ENCODE measurements around the gene UACA. TPM values are rescaled to one million over a fixed set of nuclear protein-coding genes. Genes with fewer than 3 reads are reported as not detected.

UACA gene
- total RNA-seq, 4 donors from 2014 or later = 101 to 192 (median 127) TPM

- Histone ChIP-seq H3K36me3 (no peaks in the 10 kb centered on the region), H3K9me3 (no peaks in the 10 kb centered on the region), H3K4me1 (no peaks in the 10 kb centered on the region), H3K4me3 (no peak overlapping the region), H3K27me3 (no peaks in the 10 kb centered on the region), H3K27ac (no peak overlapping the region)
- no peak for DNase-seq
- in situ Hi-C loops (cut with MboI; ENCODE audit: low sequenced_read_pairs in 4 of 4) = no loop called here
- intact Hi-C loops (cut with DNase I; ENCODE audit: low total_unique reads) = no loop called here
- TF ChIP-seq POLR2A (IDR thresholded peaks at IDR 0.05) (no peak), CTCF (IDR thresholded peaks at IDR 0.05 in 4 of 5, conservative IDR thresholded peaks at IDR 0.05 in 1 of 5) (no peak)
- ATAC-seq = no peak
Measured at GRCh38 chr15:70778258-70779076, 15.1 kb upstream of the UACA start.

- H3K9me3 ChIP-seq = no peaks in the 10 kb centered on the region
- H3K27ac ChIP-seq = no peak overlapping the region
- H3K27me3 ChIP-seq = no peaks in the 10 kb centered on the region
- TF ChIP-seq CTCF (IDR thresholded peaks at IDR 0.05 in 4 of 5, conservative IDR thresholded peaks at IDR 0.05 in 1 of 5) = no peak
- TF ChIP-seq POLR2A (IDR thresholded peaks at IDR 0.05) = no peak
- in situ Hi-C loops (cut with MboI; ENCODE audit: low sequenced_read_pairs in 4 of 4) (no loop called here), intact Hi-C loops (cut with DNase I; ENCODE audit: low total_unique reads) (no loop called here)
- H3K4me1 ChIP-seq = no peaks in the 10 kb centered on the region
- H3K36me3 ChIP-seq = no peaks in the 10 kb centered on the region
- DNase-seq (no peak), ATAC-seq (no peak)
- H3K4me3 ChIP-seq = no peak overlapping the region
Measured at GRCh38 chr15:70777170-70777926, 14.0 kb upstream of the UACA start.

GRCh38 chr15:70775160-70775559 is 11.8 kb upstream of the UACA start:
- Histone ChIP-seq H3K4me3 (no peak overlapping the region), H3K4me1 (peaks cover 13 to 14% of the 10 kb centered on the region in 2 donors), H3K36me3 (no peaks in the 10 kb centered on the region), H3K9me3 (no peaks in the 10 kb centered on the region), H3K27ac (no peak overlapping the region), H3K27me3 (no peaks in the 10 kb centered on the region)
- TF ChIP-seq CTCF (IDR thresholded peaks at IDR 0.05 in 4 of 5, conservative IDR thresholded peaks at IDR 0.05 in 1 of 5) (no peak), POLR2A (IDR thresholded peaks at IDR 0.05) (no peak)
- intact Hi-C loops (cut with DNase I; ENCODE audit: low total_unique reads) = no loop called here
- no peak for DNase-seq
- in situ Hi-C loops (cut with MboI; ENCODE audit: low sequenced_read_pairs in 4 of 4) = no loop called here
- peak in 1 of 2 donors; percentile 36 for ATAC-seq

GRCh38 chr15:70772402-70772801 is 9.0 kb upstream of the UACA start:
- DNase-seq (no peak), ATAC-seq (no peak)
- Histone ChIP-seq H3K36me3 (no peaks in the 10 kb centered on the region), H3K27me3 (no peaks in the 10 kb centered on the region), H3K4me1 (peaks cover 13 to 14% of the 10 kb centered on the region in 2 donors), H3K27ac (no peak overlapping the region), H3K4me3 (no peak overlapping the region), H3K9me3 (no peaks in the 10 kb centered on the region)
- intact Hi-C loops (cut with DNase I; ENCODE audit: low total_unique reads) (loop anchor here (5.0 kb wide), 1 partner anchor 40 kb away; no protein-coding TSS in a partner anchor), in situ Hi-C loops (cut with MboI; ENCODE audit: low sequenced_read_pairs in 4 of 4) (no loop called here)
- TF ChIP-seq CTCF (IDR thresholded peaks at IDR 0.05 in 4 of 5, conservative IDR thresholded peaks at IDR 0.05 in 1 of 5) = no peak
- no peak for TF ChIP-seq POLR2A (IDR thresholded peaks at IDR 0.05)
